Endothelial cell of hepatic sinusoid (primary cell): ENCODE measurements around the gene BCAS4.
"Not testable (repeated sequence)": the region's sequence is repeated elsewhere in the genome, so short reads cannot be mapped to it uniquely, and the experiment has no call there.

Experiments
- in situ Hi-C: cut with HindIII; loops from 2 replicates; pipeline ENCODE4 v1.10.0; 2017; ENCODE audit warnings: low sequenced_read_pairs

Gene BCAS4

GRCh38 chr20:50794846-50795634 lies at the start of gene BCAS4:
Gene BCAS4, plus strand, starts transcription at chr20:50795061. Its CDS starts 23 bp downstream, at chr20:50795084.
- in situ Hi-C loops, result loop anchor here (5.0 to 10.0 kb wide), 3 partner anchors 52 to 170 kb away; no protein-coding TSS in a partner anchor

GRCh38 chr20:50745634-50746137 lies 49.2 kb upstream of the BCAS4 start:
- in situ Hi-C loops, result loop anchor here (5.0 kb wide), 1 partner anchor 48 kb away; no protein-coding TSS in a partner anchor

- in situ Hi-C loops, result loop anchor here (5.0 kb wide), 1 partner anchor 49 kb away; no protein-coding TSS in a partner anchor
These were observed 48.5 kb upstream of the BCAS4 start for GRCh38 chr20:50746138-50746940.

GRCh38 chr20:50747275-50747674 lies 47.6 kb upstream of the BCAS4 start:
- in situ Hi-C loops, result loop anchor here (5.0 kb wide), 1 partner anchor 50 kb away; no protein-coding TSS in a partner anchor

- in situ Hi-C loops, result no loop called here
These were observed 44.7 kb upstream of the BCAS4 start for GRCh38 chr20:50750145-50750671.

DNA sequence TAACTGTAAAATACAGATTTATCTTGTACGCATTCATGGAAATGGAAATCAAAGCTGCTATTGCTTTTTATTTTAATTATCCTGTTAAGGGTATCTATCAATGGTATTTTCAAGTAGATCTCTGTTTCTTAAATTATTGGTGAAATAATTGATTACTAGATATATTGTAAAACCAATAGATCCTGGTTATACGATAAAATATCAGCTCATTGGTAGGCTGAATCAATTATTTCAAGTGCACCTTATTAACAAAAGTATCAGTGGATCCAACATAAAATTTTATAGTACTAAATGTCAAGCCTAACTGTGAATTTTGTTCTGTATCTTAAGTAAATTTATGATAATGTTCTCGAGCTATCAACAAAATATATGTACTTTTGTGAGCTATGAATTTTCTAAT lies 41.7 kb upstream of the BCAS4 start:
- in situ Hi-C loops, result no loop called here

- in situ Hi-C loops, result no loop called here
These were observed 40.4 kb upstream of the BCAS4 start for GRCh38 chr20:50754420-50754819.

GRCh38 chr20:50756447-50756846 lies 38.4 kb upstream of the BCAS4 start:
- in situ Hi-C loops, result no loop called here

DNA sequence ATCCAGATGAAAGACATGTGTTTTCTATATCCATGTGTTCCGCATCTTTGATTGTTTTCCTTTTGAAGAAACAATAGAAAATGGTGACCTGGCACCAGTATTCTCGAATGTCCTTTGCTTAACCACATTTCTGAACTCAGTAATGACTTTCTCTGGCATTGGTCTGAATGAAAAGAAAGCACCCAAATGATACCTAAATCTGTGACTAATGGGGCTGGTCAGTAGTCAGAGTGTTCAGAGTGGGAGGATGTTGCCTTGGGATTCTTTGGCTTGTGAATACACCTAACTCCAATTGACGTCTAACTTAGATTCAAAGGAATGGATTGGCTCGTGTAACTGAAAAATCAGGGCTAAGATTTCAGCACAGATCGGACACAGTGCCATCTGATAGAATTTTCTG lies 36.4 kb upstream of the BCAS4 start:
- in situ Hi-C loops, result no loop called here

- in situ Hi-C loops, result no loop called here
These were observed 35.9 kb upstream of the BCAS4 start for GRCh38 chr20:50758992-50759391.

- in situ Hi-C loops, result no loop called here
These were observed 35.2 kb upstream of the BCAS4 start for GRCh38 chr20:50759678-50760077.

- in situ Hi-C loops, result no loop called here
These were observed 32.8 kb upstream of the BCAS4 start for GRCh38 chr20:50762045-50762422.

- in situ Hi-C loops, result no loop called here
These were observed 32.2 kb upstream of the BCAS4 start for GRCh38 chr20:50762435-50763220.

- in situ Hi-C loops, result not testable (repeated sequence)
These were observed 31.1 kb upstream of the BCAS4 start for GRCh38 chr20:50763550-50764458.

DNA sequence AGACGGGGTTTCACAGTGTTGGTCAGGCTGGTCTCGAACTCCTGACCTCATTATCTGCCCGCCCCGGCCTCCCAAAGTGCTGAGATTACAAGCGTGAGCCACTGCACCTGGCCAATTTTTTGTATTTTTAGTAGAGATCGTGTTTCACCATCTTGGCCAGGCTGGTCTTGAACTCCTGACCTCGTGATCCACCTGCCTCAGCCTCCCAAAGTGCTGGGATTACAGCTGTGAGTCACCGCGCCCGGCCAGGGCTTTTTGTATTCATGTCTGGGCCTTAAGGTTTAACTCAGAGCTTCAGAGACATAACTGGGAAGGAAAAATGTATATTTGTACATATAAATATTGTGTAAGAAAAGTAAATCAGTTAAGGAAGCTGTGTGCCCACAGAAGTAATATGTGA lies 29.6 kb upstream of the BCAS4 start:
- in situ Hi-C loops, result not testable (repeated sequence)

DNA sequence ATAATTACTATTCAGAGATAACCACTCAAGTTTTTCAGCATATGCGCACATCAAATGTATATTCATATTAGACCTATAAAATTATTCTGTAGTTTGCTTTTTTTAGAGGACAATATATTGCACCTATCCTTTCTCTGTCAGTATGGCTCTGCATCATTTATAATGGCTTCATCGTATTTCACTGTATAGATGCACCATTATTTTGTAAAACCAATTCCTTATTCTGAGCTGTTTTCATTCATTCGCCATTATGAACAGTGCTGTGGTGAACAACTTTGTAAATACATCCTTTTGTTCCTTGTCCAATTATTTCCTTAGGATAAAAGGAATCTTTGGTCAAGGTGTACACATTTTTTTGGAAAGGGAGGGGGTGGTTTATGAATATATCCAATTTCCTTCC lies 29.2 kb upstream of the BCAS4 start:
- in situ Hi-C loops, result no loop called here

- in situ Hi-C loops, result not testable (repeated sequence)
These were observed 27.7 kb upstream of the BCAS4 start for GRCh38 chr20:50766955-50767809.

- in situ Hi-C loops, result not testable (repeated sequence)
These were observed 25.9 kb upstream of the BCAS4 start for GRCh38 chr20:50768991-50769390.
